H9 (cell line): ENCODE results near the gene MICU2. TPM values are rescaled to one million over a fixed set of nuclear protein-coding genes. Genes with fewer than 3 reads are reported as not detected.

Experiments used
- DNase-seq: peaks from one replicate; pipeline ENCODE4 v3.0.0-alpha.2; 2017
- H2AFZ ChIP-seq: one replicate; pipeline ENCODE4 v1.6.1; 2013; ENCODE audit warnings: mild to moderate bottlenecking, low read length, control low read depth, moderate library complexity
- H2AK5ac ChIP-seq: 2 replicates; pipeline ENCODE4 v1.6.1; 2013; ENCODE audit warnings: low read length, control low read depth, mixed read lengths; ENCODE audit not compliant: insufficient read length
- H2BK120ac ChIP-seq: one replicate; pipeline ENCODE4 v1.6.1; 2013; ENCODE audit warnings: low read depth, mild to moderate bottlenecking, low read length, control low read depth, inconsistent platforms; ENCODE audit not compliant: poor library complexity, severe bottlenecking
- H2BK12ac ChIP-seq: 2 replicates; pipeline ENCODE4 v1.6.1; 2013; ENCODE audit warnings: low read length, control low read depth, mixed read lengths, low read depth; ENCODE audit not compliant: insufficient read length
- H2BK15ac ChIP-seq: 2 replicates; pipeline ENCODE4 v1.6.1; 2013; ENCODE audit warnings: low read depth, low read length, control low read depth
- H2BK20ac ChIP-seq: one replicate; pipeline ENCODE4 v1.6.1; 2013; ENCODE audit warnings: low read depth, mild to moderate bottlenecking, low read length, control low read depth, inconsistent platforms; ENCODE audit not compliant: poor library complexity, severe bottlenecking
- H2BK5ac ChIP-seq: 2 replicates; pipeline ENCODE4 v1.6.1; 2013; ENCODE audit warnings: low read length, control low read depth, mixed read lengths; ENCODE audit not compliant: insufficient read length
- H3K14ac ChIP-seq: 2 replicates; pipeline ENCODE4 v1.6.1; 2013; ENCODE audit warnings: low read length, control low read depth; ENCODE audit not compliant: insufficient read depth
- H3K18ac ChIP-seq: 2 replicates; pipeline ENCODE4 v1.6.1; 2013; ENCODE audit warnings: low read depth, mild to moderate bottlenecking, mixed read lengths, low read length, control low read depth; ENCODE audit not compliant: insufficient read length
- H3K23ac ChIP-seq: 2 replicates; pipeline ENCODE4 v1.6.1; 2013; ENCODE audit warnings: low read length, control low read depth, mixed read lengths, low read depth; ENCODE audit not compliant: insufficient read length
- H3K23me2 ChIP-seq: 2 replicates; pipeline ENCODE4 v1.6.1; 2013; ENCODE audit warnings: low read depth, mild to moderate bottlenecking, mixed read lengths, low read length, control low read depth; ENCODE audit not compliant: insufficient read length, poor library complexity, severe bottlenecking
- H3K27ac ChIP-seq: 2 replicates; pipeline ENCODE4 v1.5.1; 2013; ENCODE audit warnings: low read length, control low read depth, mixed read lengths, low read depth; ENCODE audit not compliant: insufficient read length
- H3K27me3 ChIP-seq: 2 replicates; pipeline ENCODE4 v1.6.1; 2013; ENCODE audit warnings: low read length, control low read depth, inconsistent platforms; ENCODE audit not compliant: insufficient read depth
- H3K4ac ChIP-seq: 2 replicates; pipeline ENCODE4 v1.6.1; 2013; ENCODE audit warnings: low read depth, mild to moderate bottlenecking, control low read depth, inconsistent platforms, low read length, moderate library complexity
- H3K4me1 ChIP-seq: 2 replicates; pipeline ENCODE4 v1.6.1; 2013; ENCODE audit warnings: low read length, control low read depth, inconsistent platforms; ENCODE audit not compliant: insufficient read depth
- H3K4me2 ChIP-seq: 2 replicates; pipeline ENCODE4 v1.6.1; 2013; ENCODE audit warnings: low read length, control low read depth, mixed read lengths; ENCODE audit not compliant: insufficient read length, insufficient read depth
- H3K56ac ChIP-seq: 2 replicates; pipeline ENCODE4 v1.6.1; 2013; ENCODE audit warnings: low read depth, mild to moderate bottlenecking, mixed read lengths, low read length, control low read depth; ENCODE audit not compliant: insufficient read length
- H3K79me1 ChIP-seq: 2 replicates; pipeline ENCODE4 v1.6.1; 2013; ENCODE audit warnings: low read depth, mild to moderate bottlenecking, moderate library complexity, low read length, control low read depth, inconsistent platforms; ENCODE audit not compliant: insufficient read depth, poor library complexity, severe bottlenecking
- H3K79me2 ChIP-seq: 2 replicates; pipeline ENCODE4 v1.6.1; 2013; ENCODE audit warnings: low read length, control low read depth, inconsistent platforms; ENCODE audit not compliant: insufficient read depth
- H3K9ac ChIP-seq: 2 replicates; pipeline ENCODE4 v1.6.1; 2013; ENCODE audit warnings: low read length, control low read depth, mixed read lengths; ENCODE audit not compliant: insufficient read length; ENCODE audit errors: extremely low read depth
- H3K9me3 ChIP-seq: one replicate; pipeline ENCODE4 v1.6.1; 2013; ENCODE audit warnings: low read depth, low read length, inconsistent platforms; ENCODE audit not compliant: control insufficient read depth
- H3T11ph ChIP-seq: one replicate; pipeline ENCODE4 v1.6.1; 2013; ENCODE audit warnings: mild to moderate bottlenecking, low read length, control low read depth, inconsistent platforms
- H4K20me1 ChIP-seq: one replicate; pipeline ENCODE4 v1.6.1; 2013; ENCODE audit not compliant: control insufficient read depth, insufficient read length, insufficient read depth
- H4K5ac ChIP-seq: 2 replicates; pipeline ENCODE4 v1.6.1; 2013; ENCODE audit warnings: low read depth, mild to moderate bottlenecking, mixed read lengths, low read length, control low read depth; ENCODE audit not compliant: insufficient read length
- H4K8ac ChIP-seq: replicated peaks from 2 replicates; pipeline ENCODE4 v1.6.1; 2013; ENCODE audit warnings: low read length, control low read depth, mixed read lengths, low read depth; ENCODE audit not compliant: insufficient read length
- H4K91ac ChIP-seq: 2 replicates; pipeline ENCODE4 v1.6.1; 2013; ENCODE audit warnings: low read depth, mild to moderate bottlenecking, moderate library complexity, mixed read lengths, low read length, control low read depth; ENCODE audit not compliant: insufficient read length
- H3K27ac Mint-ChIP-seq, 3 experiments: 2 replicates in 2 of 3; 3 replicates in 1 of 3; pipeline ENCODE4 v1.8.0; 2020 to 2021; ENCODE audit warnings: mixed read lengths in 3 of 3, mild to moderate bottlenecking in 1 of 3, moderate library complexity in 1 of 3
- H3K27me3 Mint-ChIP-seq: 2 replicates; pipeline ENCODE4 v1.8.0; 2021; ENCODE audit warnings: low read depth, mild to moderate bottlenecking, moderate library complexity, mixed read lengths
- H3K36me3 Mint-ChIP-seq, 3 experiments: 2 replicates in 2 of 3; 3 replicates in 1 of 3; pipeline ENCODE4 v1.8.0; 2020 to 2021; ENCODE audit warnings: low read depth in 3 of 3, mixed read lengths in 3 of 3; ENCODE audit not compliant: insufficient read depth in 1 of 3
- H3K4me1 Mint-ChIP-seq, 2 experiments: 2 replicates each; pipeline ENCODE4 v1.8.0; 2020; ENCODE audit warnings: mixed read lengths in 2 of 2
- H3K4me3 Mint-ChIP-seq, 2 experiments: 2 replicates in 1 of 2; 3 replicates in 1 of 2; pipeline ENCODE4 v1.8.0; 2020 to 2021; ENCODE audit warnings: mild to moderate bottlenecking in 2 of 2, mixed read lengths in 2 of 2, moderate library complexity in 1 of 2
- H3K9me3 Mint-ChIP-seq, 2 experiments: 2 replicates in 1 of 2; 3 replicates in 1 of 2; pipeline ENCODE4 v1.8.0; 2020; ENCODE audit warnings: mild to moderate bottlenecking in 2 of 2, mixed read lengths in 2 of 2, moderate library complexity in 1 of 2
- CTCF ChIP-seq: fragments of 200-600 bp; sonication (generic); conservative IDR thresholded peaks from 3 replicates; pipeline ENCODE4 v1.8.0; 2021; ENCODE audit warnings: antibody characterized with exemption, mild to moderate bottlenecking
- WGBS: extraction: QIAGEN DNeasy Blood & Tissue Kit; methylation state at CpG from one replicate; pipeline ENCODE4 v1.1.7; 2013; ENCODE audit warnings: missing lambda C conversion rate, low lambda C conversion rate, mixed read lengths; ENCODE audit not compliant: insufficient read length; ENCODE audit errors: extremely low coverage; 5-methylcytosine and 5-hydroxymethylcytosine counted together
- total RNA-seq: library from RNA; stranded (reverse); gene quantifications from 2 replicates; pipeline ENCODE4 v1.2.1, GENCODE V29; 2021

Gene MICU2
- total RNA-seq, 1 experiment from 2014 or later, result 38.4 TPM

GRCh38 chr13:21546372-21546771, 57.6 kb downstream of the MICU2 start:
- no peak overlapping the region for H2BK20ac ChIP-seq
- no peak overlapping the region for H2AFZ ChIP-seq
- H3K56ac ChIP-seq, result no peak overlapping the region
- H3K18ac ChIP-seq, result no peak overlapping the region
- no peak for TF ChIP-seq CTCF
- H3T11ph ChIP-seq, result no peak overlapping the region
- no peak overlapping the region for H3K9ac ChIP-seq
- Mint-ChIP-seq H3K9me3 (peaks cover 0 to 3% of the 10 kb centered on the region in 2 experiments; a peak in 1 of 5 replicates), H3K27ac (peak overlapping the region in 1 of 3 experiments; percentile 56; a peak in 1 of 7 replicates), H3K4me3 (no peak overlapping the region), H3K27me3 (no peaks in the 10 kb centered on the region), H3K4me1 (peaks cover 9% of the 10 kb centered on the region in 2 experiments), H3K36me3 (peaks cover 0 to 10% (median 4%) of the 10 kb centered on the region in 3 experiments; a peak in 4 of 7 replicates)
- H3K23ac ChIP-seq, result no peak overlapping the region
- H3K4me2 ChIP-seq, result no peak overlapping the region
- H3K79me1 ChIP-seq, result no peaks in the 10 kb centered on the region
- no peak overlapping the region for H2BK12ac ChIP-seq
- H2BK5ac ChIP-seq, result no peak overlapping the region
- no peaks in the 10 kb centered on the region for H3K9me3 ChIP-seq
- H4K5ac ChIP-seq, result no peak overlapping the region
- H3K4me1 ChIP-seq, result no peaks in the 10 kb centered on the region
- H4K91ac ChIP-seq, result no peak overlapping the region
- H2BK15ac ChIP-seq, result no peak overlapping the region
- DNase-seq, result no peak
- H3K23me2 ChIP-seq, result no peaks in the 10 kb centered on the region
- no peak overlapping the region for H2BK120ac ChIP-seq
- no peaks in the 10 kb centered on the region for H4K20me1 ChIP-seq
- no CpG with 5 or more reads among the region's 1 CpG for WGBS
- H4K8ac ChIP-seq, result no peak overlapping the region
- H3K14ac ChIP-seq, result no peak overlapping the region
- H3K27ac ChIP-seq, result no peak overlapping the region
- H3K4ac ChIP-seq, result no peak overlapping the region
- no peaks in the 10 kb centered on the region for H3K27me3 ChIP-seq
- H3K79me2 ChIP-seq, result no peaks in the 10 kb centered on the region
- no peak overlapping the region for H2AK5ac ChIP-seq
